ENCODE measurements around the gene SLC22A5.

Gene SLC22A5

DNA sequence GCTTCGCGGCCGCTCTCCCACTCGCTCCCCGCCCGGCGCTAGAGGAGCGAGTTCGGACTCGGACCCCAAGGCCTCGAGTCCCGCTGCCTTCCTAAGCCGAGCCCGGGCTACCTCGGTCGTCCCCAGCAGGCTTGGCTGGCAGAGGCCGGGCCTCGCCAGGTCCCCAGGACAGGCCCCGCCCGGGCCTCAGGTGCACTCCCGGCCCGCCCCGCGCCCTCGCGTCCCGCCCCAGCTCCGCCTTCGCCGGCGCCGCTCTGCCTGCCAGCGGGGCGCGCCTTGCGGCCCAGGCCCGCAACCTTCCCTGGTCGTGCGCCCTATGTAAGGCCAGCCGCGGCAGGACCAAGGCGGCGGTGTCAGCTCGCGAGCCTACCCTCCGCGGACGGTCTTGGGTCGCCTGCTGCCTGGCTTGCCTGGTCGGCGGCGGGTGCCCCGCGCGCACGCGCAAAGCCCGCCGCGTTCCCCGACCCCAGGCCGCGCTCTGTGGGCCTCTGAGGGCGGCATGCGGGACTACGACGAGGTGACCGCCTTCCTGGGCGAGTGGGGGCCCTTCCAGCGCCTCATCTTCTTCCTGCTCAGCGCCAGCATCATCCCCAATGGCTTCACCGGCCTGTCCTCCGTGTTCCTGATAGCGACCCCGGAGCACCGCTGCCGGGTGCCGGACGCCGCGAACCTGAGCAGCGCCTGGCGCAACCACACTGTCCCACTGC, at the start of gene SLC22A5:
TSS of gene SLC22A5 (plus strand) at position 237 of the 707 bp plus-strand sequence. CDS start at position 500, 263 bp downstream.
- no peak for DNase-seq

DNA sequence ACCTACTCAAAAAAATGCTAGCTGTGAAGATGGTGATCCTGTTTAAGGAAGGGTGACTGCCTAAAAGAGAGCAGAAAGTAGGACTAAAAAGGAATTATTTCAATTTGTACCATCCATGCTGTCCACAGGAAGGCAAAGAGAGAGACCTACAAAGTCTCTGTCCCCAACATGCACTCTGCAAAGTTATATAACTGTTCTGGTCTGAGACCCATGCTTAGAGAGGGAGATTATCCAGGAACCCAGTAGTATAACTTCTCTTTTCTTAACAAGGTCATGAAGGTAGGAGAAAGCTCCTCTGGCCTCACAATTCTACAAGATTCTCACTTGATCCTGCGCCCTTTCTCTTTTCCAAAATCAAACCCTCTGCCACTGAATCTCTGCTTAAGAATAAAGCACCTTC, 49.5 kb upstream of the SLC22A5 start:
- DNase-seq, result no peak

DNA sequence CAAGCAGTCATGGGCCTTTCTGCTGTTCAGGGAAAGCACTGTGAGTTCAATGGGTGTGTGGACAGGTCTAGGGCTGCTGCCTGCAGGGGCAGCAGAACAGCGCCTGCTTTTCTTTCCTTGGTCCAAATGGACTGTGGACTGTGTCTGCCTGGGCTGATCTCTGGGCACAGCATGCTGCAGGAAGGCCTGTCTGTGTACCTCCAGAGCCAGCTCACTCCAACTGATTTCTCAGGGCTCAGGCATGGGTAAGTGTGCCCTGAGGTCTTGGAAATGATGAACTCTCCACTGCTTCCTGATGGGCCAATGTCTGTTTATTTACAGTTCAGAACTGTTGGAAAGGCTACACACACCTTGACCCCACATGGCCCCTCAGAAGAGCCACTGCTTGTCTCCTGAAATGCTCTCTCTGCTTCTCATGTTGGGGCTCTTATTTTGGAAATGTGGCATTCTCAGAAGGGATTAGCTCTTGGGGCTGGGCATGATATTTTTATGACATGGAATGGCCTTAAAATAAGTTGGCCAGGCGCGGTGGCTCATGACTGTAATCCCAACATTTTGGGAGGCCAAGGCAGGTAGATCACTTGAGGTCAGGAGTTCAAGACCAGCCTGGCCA, 48.3 kb upstream of the SLC22A5 start:
- DNase-seq, result no peak

DNA sequence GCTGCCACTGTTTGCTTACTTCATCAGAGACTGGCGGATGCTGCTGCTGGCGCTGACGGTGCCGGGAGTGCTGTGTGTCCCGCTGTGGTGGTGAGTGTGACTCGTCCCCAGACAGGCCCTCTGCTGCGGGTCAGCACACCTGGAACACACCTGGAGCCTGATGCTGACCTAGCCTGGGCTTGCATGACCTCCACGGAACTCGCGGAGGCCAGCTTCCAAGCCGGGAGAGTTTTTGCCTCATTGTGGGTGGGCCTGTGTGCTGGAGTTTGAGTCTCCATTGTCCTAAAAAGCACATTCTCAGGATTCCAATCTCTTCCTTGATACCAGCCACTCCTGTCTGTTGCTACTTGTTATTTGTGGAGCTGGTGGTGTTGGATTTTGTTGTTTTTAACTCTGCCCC, 47.2 kb upstream of the SLC22A5 start:
- DNase-seq, result no peak

DNA sequence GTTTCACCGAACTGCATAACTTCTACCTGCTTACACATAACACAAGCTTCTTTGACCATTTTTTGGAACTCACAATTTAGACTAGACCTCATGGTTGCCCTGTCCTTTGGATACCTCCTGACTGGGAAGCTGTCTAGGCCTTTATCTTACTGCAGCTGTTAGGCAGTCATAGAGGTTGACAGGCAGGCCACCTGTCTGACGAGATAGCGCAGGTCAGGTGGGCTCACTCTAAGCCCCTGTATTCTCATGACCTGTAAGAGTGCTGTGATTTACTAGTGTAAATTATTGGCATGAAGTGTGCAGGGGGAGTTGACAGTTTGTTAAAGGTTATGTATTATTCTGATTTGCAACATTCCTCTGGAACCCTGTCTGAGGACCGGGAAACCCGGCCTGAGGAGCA, 46.3 kb upstream of the SLC22A5 start:
- DNase-seq, result no peak

DNA sequence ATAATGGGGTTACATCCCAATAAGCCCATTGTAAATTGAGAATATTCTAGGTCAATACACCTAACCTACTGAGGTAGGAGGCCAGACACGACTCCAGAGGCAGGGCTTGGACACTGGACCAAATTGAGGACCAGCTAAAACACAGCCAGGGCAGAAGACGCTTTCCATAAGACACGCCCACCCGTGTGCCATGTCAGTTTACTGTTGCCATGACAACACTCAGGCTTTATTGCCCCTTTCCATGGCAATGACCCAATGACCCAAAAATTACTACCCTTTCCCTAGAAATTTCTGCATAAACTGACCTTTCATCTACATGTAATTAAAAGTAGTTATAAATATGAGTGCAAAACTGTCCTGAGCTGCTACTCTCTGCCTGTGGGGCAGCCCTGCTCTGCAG, 43.8 kb upstream of the SLC22A5 start:
- no peak for DNase-seq

DNA sequence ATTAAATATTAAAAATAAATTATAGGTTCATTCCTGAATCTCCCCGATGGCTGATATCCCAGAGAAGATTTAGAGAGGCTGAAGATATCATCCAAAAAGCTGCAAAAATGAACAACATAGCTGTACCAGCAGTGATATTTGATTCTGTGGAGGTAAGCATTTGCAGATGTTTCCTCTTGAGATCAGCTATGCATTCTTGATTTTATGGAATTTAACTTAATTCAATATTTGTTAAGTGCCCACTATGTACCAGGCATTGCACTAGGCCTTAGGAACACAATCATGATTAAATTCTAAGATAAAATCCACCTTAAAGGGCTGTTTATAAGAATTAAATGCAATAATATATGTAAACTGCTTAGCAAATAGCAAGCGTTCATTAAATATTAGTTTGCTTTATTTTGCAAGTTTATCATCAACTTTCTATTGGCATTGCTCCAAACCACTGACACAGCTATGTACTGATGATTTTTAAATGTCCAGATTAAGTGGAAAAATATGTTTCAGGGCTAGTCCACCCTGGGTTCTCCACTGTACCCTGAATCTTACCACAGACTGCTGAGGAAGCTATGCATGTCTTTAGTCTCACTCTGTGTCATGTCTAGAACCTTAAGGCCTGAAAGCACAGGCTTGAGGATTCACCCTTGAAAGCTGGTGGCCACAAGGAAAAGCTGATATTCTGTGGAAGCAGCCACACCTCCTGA, 42.1 kb upstream of the SLC22A5 start:
- DNase-seq, result no peak

DNA sequence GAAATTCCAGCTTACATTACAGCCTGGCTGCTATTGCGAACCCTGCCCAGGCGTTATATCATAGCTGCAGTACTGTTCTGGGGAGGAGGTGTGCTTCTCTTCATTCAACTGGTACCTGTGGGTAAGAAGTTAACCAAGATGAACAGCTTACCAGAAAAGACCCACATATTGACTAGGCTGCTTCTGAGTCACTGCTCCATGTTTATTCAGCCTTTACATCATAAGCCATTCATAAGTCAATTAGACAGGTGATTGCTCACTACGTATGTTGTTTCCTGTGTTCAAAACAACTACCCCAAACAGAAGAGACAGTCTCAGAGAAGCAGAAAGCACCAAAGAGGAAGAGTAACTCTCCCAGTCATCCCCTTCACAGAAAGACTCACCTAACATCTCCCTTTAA, 34.7 kb upstream of the SLC22A5 start:
- peak; percentile 42 for DNase-seq

DNA sequence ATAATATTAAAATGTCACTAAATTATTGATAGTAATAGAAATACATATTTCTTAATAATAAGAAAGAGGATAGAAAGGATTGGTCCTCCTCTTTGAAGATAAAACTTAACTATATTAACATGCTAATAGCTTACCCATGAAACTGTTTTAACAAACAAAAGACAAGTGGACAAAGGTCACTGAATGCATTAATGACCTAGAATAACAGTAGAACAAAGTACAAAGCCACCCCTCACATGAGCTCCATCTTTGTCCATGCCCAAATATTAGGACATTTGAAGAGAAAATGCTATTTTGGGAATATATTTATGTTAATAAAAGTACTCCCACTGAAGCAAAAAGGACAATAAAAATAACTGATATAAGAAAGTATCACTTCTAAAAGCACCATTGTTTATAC, 34.1 kb upstream of the SLC22A5 start:
- DNase-seq, result no peak

DNA sequence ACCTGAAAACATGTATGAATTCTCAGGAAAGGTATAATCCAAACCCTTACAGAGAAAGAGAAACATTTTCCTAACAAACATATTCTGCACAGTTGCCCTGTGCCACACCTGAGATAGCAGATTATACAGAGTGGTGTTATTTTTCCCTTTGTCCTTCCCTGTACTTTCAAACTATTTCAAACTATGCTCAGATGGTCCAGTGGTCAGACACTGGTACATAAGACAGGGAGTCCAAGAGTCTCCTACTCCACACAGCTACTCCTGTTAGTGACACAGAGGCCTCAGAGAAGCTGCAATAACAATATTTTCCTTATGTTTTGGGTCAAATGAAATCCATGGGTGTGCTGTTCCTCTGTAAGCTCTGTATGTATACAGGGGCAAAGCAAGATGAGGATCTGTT, 30.0 kb upstream of the SLC22A5 start:
- no peak for DNase-seq

DNA sequence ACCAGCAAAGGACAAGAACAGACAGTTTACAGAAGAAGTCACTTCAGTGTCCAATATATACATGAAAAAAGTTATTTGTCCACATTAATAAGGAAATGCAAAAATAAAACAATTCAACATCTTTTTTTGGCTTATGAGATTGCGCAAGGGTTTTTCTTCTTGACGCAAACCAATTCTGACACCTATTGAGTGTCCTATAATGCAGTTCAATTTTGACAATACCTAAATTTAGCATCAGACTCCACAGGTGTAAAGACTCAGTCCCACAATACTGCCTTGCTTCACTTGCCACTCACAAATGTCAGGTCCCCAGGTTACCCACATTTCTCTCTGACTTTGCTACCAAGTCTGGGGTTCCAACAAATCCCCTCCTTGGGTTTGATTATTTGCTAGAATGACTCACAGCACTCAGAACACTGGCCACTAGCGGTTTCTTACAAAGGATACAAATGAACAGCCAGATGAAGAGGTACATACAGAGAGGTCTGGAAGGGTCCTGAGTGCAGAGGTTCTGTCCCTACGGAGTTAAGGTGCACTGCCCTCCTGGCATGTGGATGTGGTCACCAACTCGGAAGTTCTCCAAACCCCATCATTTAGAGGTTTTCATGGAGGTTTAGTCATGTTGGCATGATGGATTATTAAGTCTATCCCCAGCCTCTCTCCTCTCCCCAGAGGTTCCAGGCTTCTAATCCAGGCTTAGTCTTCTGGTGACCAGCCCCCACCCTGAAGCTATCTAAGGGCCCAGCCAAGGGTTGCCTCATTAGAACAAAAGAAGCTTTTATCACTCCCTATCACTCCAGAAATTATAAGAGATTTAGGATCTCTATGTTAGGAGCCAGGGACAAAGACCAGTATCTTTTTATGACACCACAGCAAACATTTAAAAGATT, 27.0 kb upstream of the SLC22A5 start:
- DNase-seq, result no peak

DNA sequence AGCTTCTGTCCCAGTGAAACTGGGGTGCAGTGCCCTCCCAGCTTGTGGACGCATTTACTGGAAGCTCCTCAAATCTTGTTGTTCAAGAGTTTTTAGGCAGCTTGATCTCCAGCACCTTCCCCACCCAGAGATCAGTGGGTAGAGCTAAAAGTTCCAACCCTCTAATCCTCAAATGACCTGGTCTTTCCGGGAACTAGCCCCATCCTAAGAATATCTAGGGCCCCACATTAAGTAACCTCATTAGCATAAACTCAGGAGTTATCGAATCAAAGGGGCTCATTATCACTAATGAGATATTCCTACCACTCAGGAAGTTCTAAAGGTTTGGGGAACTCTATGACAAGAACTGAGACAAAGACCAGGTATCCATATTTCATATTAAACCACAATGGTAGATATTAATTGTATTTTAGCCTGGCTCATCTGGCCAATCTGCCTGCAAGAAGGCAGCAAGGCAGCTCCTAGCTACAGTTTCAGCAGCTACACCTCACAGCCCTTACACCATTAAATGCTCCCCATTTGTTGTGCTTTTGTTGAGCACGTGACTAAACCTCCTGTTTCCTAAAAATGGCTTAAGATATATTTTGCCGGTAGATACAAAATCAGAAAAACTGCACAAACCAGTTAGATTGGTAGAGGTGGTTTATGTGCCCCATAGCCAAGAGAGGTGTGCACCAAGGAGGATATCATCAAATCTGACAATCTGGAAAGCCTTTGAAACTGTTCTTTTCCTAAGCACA, 24.6 kb upstream of the SLC22A5 start:
- DNase-seq, result no peak

DNA sequence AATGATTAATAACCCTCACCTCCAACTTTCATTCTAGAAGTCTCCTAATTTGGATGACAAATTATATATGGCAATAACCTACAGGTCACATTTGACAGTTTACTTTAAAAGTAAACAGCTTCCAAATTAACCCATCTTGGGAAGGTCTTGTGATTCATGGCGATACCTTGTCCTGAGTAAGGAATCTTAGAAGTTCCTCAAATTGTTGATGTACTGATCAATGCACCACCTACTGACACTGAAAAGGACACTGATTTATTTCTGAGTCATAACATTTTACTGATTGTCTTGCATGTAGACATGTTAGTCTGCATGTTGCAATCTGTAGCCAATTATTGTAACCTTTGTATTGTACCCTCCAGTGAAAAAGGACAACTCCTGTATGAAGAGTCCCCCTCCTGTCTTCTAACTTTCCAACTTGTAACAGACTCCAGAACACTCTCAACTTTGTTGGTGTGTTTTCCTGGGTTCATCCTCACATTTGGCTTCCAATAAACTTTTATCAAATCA, 16.0 kb upstream of the SLC22A5 start:
- DNase-seq, result no peak

DNA sequence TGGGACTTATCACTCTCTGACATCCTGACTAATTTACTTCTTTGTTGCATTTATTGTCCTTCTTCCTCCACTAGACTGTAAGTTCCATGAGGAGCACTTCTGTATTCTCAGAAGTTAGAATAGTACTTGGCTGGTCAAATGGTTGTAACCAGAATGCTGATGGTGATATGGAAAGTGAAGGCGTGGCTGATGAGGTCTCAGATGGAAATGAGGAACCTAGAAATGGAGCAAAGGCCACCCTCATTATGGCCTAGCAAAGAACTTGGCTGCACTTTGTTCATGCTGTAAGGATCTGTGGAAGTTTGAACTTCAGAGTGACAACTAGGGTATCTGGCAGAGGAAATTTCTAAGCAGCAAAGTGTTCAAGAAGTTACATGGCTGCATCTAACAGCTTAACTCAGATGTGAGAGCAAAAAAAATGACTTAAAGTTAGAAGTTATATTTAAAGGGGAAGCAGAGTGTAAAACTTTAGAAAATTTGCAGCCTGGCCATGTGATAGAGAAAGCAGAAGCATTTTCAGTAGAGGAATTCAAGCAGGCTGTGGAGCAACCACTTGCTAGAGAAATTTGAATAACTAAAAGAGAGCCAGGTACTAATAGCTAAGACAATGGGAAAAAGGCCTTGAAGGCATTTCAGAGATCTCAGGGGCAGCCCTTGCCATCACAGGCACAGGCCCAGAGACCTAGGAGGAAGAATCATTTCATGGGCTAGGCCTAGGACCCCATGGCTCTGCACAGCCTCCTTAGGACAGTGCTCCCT, 14.9 kb upstream of the SLC22A5 start:
- no peak for DNase-seq

DNA sequence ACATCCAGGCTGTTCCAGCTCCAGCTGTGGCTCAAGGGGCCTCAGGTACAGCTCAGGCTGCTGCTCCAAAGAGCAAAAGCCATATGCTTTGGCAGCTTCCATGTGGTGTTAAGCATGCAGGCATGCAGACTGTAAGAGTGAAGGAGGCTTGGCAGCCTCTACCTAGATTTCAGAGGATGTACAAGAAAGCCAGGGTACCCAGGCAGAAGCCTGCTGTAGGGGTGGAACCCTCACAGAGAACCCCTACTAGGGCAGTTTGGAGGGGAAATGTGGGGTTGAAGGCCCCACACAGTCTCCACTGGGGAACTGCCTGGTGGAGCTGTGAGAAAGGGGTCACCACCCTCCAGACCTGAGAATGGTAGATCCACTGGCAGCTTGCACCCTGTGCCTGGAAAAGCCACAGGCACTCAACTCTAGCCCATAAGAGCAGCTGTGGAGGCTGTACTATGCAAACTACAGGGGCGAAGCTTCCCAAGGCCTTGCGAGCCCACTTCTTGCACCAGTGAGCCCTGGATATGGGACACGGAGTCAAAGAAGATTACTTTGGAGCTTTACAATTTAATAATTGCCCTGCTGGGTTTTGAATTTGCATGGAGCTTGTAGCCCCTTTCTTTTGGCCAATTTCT, 14.3 kb upstream of the SLC22A5 start:
- DNase-seq, result no peak

DNA sequence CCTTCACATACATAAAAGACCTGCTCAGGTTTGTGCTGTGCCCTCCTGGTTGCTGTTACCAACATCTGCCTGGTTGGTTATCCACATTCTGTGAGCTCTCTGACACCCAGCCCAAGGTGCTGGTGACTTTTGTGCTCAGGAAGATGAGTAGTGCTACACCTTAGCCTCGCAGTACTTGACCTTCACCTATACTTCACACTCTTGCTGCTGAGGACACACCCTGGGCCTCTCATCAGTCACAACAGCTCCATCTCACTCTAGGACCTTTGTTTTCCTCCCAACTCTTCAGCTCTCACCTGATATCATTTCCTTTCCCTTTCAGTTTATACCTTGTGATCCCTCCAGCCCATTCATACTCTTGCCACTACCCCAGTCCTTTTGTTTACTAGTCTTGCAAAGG, 10.7 kb upstream of the SLC22A5 start:
- DNase-seq, result no peak

DNA sequence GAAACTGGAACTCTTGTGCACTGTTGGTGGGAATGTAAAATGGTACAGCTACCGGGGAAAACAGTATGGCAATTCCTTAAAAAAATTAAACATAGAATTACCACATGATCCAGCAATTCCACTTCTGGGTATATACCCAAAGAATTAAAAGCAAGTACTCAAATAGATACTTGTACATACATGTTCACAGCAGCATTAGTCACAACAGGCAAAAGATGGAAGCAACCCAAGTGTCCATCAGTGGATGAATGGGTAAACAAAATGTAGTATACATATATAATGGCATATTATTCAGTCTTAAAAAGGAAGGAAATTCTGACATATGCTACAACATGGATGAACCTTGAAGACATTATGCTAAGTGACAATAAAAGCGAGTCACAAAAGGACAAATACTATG, 7.4 kb upstream of the SLC22A5 start:
- DNase-seq, result no peak

DNA sequence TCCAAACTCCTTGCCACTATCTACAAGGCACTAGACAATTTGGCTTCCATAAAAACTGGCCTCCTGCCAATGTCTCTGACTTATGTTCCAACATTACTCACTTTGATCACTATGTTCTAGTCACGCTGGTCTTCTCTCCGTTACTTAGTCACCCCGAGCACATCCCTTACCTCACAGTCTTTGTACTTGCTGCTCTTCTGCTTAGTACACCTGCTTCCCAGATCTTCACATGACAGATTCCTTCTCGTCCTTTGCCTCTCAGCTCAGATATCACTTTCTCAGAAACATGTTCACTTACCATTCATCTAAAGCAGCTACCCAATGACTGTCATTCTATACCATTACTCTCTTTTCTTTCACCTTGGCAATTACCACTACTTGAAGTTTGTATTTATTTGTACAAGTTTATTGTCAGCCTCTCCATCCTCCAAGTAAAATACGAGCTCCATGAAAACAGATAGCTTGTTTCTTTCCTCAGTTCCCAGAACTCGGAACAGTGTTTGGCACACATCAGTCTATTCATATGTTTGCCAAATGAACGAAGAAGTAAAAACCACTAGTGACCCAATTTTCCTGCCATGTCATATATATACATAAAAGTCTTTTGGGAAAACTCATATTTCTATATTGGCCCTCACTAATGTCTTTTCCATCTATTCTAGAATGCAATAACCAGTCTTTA, 5.9 kb upstream of the SLC22A5 start:
- DNase-seq, result no peak

DNA sequence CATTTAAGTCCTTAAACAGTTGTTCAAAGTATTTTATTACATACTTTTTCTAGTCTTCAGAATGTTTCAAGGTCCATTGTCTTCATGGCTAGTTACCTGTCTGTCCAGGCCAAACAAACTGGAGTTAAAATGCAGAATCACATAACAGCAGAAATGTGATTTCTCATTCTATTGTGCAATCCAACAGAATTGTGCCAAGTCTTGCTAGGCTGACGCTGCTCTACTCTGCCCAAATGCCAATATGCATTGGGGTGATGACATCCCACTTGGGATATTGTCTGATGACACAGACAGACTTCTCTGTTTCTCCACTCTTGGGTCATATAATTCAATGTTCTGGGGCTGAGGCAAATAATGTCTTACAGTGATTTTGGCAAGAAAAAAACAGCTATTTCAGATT, 5.2 kb upstream of the SLC22A5 start:
- no peak for DNase-seq

DNA sequence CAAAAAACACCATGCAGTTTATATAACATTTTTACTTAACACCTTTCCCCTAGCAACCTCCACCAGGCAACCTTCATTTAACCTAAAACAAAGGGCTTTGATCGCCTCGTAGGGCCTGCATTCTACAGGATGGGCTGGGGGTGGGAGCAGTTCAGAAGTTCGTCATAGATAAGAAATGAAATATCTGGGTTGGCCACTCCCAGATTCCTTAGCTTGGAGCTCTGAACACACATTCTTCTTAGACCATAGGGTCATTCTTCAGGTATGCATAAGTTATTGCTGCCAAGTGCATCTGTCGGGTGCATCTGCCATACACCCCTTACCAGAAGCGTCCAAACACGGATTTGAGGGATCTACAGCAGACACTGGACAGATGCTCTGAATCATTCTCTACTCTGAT, 4.3 kb upstream of the SLC22A5 start:
- DNase-seq, result no peak

DNA sequence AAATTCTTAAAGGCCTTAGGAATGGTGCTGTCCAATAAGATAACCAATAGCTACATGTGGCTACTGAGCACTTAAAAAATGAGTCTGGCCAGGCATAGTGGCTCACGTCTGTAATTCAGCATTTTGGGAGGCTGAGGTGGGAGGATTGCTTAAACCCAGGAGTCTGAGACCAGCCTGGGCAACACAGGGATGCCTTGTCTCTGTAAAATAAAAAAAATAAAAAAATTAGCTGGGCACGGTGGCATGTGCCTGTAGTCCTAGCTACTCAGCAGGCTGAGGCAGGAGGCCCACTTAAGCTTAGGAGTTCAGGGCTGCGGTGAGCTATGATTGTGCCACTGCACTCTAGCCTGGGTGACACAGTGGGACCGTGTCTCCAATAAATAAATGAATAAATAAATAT, 1.3 kb upstream of the SLC22A5 start:
- DNase-seq, result no peak
